ENCODE results near the gene MTARC2.
A peak's percentile ranks its signal among the peaks of the same experiment; 100 is the strongest.

MTARC2 gene

GRCh38 chr1:220804202-220804586 is 56.1 kb downstream of the MTARC2 start:
- no peak for DNase-seq

DNA sequence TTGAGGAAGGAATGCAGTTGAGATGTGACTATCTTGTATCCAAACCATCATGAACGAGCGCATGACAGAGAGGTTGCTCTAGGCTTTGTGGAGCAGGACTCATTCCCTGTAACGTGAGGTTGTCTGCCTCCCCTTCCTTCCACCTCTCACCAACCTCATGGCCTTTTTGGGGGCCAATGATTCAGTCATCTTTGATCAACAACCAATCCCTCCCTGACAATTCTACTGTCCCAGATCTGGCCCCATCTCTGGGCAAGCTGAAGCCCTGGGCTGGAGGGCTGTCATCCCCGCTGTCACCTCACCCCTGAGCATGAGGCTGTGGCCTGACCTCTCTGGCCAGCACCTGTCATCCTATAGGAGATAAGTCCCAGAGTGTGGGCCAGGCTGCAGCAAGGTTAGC is 58.3 kb downstream of the MTARC2 start:
- DNase-seq: no peak

DNA sequence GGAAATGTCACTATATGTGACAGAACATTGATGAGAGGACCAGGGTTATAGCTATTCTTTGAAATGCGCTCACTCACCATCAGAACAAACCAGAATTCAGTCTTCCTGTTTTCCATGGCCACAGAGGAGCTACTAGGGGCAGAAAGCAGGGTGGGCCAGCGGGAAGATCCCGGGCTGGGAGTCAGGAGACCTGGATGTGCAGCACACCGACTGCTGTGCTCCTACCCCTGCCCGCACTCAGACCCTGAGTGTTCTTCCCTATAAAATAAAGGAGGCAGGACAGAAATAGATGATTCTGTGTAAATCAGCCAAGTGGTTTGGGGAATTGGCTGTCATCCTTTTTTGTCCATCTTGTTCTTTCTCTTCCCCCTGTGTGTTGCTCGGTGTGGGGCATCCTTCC is 59.6 kb downstream of the MTARC2 start:
- DNase-seq: no peak

DNA sequence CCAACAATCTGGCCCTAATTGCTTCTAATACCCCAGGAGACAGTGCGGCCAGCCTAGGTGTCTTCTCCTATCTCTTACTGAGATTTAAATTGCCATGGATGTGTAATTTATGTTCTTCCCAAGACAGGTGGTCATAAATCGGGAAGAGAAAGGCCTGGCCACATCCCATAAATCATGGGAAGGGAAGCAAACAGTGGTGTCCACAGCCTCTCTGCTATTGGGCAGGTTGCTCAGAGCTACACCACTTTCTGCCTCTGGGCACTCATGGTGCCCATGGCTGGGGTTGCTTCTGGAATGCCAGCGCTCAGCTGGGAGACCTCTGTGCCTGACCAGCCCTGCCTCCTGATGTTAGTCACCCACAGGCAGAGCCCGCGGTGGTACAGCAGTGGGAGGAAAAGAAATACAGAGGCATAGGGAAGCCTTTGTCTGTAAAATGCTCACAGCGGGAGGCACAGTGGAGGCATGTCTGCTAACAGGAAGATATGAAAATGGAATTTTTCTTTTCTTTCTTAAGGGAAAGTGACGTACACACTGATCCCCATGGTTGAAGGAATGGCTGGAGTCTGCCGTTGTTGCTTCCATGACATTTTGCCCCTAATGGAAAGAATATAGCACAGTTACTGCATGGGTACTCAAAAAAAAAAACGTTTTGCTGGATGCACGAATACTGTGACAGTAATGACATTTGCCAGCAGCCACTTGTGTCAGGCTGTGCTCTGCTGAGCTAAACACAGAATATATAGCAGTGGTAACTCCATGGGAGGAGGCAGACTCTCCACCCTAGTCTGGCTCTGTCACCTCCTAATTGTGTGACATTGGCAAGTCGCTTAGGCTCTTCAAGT is 60.4 kb downstream of the MTARC2 start:
- no peak for DNase-seq

- no peak for DNase-seq
Measured at GRCh38 chr1:220809187-220809550, 61.0 kb downstream of the MTARC2 start.

DNA sequence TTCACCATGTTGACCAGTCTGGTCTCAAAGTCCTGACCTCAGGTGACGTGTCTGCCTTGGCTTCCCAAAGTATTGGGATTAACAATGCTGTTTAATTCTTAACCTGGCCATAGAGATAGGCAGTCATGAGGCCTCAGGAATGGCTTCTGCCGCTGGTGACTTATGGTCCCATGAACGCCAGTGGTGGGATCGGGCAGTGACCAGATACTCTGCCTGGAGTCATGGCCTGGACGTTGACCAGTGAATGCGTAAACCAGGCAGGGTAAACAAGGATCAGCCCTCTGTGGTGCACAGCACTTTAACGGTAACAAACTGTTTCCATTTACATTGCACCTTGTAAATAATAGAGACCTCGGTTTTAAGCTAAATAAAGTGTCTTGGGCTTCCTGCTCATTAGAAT is 61.6 kb downstream of the MTARC2 start:
- no peak for DNase-seq

DNA sequence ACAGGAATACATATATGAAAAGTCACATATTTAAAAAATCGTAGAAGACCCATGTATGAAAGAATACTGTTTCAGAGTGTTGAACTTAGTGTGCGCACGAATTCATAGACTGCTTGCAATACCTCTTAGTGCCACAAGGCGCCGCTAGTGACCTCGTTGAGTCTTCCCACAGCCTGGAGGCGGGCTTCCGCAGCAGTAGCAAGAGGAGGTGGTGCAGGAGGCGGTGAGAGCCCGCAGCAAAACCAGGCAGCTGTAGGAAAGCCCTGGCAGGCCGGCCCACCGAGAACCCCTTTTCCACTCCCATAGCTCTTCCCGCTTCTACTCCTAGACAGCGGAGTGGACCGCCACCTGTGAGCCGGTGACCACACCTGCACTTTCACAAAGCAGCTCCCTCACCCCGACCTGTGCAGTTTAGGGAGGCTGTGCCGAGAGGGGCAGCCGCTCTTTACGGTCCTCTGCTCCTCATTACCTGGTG is 62.1 kb downstream of the MTARC2 start:
- peak; percentile 64 for DNase-seq

DNA sequence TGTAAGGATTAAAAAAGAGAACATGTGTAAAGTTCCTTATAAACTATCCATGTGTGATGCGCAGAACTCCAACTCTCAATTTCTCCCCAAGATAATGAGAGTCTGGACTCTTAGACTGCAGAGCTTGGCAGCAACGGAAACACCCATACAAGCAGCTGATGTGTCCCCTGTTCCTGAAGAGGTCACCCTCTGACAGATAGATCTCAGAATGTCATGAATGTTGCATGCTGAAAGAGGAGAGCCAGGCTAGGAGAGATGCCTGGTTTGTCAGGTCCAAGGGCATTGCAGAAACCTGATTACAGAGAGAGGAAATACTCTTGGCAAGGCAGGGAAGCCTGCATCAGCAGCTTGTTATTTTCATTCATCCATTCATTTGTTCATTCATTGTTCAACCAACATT is 62.8 kb downstream of the MTARC2 start:
- DNase-seq: no peak

DNA sequence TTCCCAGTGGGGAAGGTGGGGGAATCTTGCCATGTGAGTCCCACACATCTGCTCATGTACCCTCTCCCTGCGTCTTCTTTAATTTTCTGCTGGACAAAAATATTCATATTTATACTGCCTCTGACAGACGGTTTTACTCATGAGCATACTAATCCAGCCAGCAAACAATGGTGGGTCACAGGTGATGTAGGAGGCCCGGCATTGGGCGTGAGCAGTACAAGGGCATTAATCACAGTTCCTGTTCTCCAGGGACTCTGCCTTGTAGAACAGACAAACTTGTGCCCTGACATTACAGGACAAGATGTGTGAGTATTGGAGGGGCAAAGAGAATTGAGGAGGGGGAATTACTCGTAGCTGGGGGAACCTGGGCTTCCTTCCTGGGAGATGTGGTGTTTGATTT is 63.6 kb downstream of the MTARC2 start:
- no peak for DNase-seq

DNA sequence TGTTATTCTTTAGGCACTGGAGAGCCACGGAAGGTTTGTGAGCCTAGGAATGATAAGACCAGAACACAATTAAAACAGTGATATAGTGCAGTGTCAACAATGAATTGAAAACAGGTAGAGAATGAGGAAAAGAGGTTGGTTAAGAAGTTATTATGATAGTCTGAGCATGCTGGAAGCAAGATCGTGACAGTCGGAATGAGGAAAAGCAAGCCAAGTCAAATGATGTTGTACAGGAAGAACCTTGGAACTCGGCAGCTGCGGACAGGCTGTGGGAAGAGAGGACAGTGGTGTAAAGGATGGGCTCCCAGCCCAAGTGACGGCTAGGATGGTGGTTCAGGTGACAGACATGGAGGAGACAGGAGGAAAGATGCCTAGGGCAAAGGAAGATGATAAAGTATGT is 64.2 kb downstream of the MTARC2 start:
- DNase-seq: no peak

DNA sequence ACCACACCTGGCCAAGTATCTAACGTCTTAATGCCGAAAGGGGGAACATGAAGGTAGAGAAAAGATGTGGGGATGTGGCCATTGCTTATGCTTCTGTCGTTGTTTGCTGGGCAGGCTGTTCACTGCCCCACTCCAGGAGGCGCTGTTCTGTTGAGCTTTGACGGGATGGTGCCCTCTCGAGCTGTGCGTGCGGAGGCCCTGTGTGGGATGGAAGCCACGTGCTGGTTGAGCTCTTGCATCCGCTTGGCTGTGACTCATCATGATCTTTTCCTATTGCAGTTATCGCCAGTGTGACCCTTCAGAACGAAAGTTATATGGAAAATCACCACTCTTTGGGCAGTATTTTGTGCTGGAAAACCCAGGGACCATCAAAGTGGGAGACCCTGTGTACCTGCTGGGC is 64.9 kb downstream of the MTARC2 start:
- no peak for DNase-seq

DNA sequence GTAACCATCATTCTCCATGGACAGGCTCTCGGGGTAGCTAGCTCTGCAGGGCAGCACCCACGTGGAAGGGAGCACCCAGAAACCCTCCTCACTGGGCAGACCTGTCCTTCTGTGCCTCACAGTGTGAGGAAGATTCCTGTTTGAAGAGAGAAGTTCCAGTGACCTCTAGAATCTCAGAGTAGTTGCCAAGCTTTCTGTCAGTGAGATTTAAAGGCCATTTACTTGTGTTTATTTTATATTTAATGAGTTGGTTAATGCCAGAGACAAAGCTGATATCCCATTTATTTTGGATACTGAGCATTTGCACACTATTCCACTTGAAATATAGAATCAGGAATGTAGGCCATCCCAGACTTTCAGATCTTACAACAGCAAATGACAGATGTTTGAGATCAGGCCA is 67.3 kb downstream of the MTARC2 start:
- no peak for DNase-seq

- no peak for DNase-seq
Measured at GRCh38 chr1:220817907-220818306, 69.8 kb downstream of the MTARC2 start.

DNA sequence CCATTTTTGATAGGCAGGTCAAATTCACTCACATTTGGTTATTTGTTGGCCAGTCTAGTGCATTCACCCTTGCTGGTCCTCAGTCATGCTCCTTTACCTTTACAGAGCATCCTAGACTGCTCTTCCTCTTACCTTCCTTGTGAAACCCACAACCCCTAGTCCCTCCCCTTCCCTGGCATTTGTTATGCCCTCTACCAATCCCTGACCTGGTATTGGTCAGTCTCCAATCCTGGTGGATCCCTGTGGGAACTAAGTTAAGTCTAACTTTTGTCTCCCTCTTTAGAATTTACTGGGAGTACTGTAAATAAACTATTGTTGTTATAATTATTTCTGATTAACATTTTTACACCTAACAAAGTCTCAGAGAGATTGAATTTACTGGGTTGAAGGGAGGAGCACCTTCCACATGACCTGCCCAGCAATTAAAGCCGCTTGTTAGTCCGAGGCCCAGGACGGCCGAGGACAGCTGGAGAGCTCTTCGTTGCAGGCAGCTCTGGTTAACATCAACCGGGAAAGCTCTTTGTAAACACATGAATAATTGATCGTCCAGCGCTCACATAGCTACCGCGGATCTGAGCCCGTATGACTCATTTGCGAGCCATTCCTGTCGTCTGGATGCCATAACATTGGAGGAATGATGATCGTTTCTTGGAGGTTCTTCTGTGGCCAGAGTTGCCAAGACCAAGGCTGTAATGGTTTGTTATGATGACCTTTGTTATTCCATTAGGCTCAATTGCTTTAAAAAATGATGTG is 70.5 kb downstream of the MTARC2 start:
- DNase-seq: no peak

GRCh38 chr1:220819467-220820026 is 71.4 kb downstream of the MTARC2 start:
- DNase-seq: no peak

- DNase-seq: no peak
Measured at GRCh38 chr1:220824031-220824989, 76.2 kb downstream of the MTARC2 start.

DNA sequence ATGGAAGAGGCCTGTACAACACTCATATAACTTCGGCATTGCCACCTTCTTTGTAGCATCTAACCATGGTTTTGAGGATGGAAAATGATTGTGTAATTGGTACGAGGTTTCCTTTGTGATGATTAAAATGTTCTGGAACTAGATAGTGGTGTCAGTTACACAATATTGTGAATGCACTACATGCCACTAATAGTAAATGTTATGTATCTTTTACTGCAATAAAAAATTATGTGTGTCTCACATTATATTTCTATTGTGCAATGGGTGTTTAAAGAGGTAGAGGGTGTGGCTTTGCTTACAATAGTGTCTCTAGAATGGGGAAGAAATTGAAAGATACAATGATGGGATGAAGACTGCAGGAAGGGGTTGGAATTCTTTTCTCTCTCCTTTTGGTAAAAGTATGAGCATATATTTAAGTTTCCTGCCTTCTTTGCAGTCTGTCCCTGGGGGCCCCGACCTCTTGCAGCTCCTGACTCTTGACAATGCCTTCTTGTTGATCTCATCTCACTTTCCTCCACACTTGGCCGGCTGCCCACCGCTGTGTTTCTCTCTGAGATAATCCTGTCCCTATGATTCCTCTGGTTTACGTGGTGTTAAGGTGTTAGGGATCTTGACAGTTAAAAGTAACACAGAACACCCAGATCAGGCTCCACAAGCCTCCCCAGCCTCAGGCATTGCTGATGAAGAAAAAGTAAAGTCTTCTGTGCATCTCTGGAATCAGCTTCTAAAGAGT is 77.9 kb downstream of the MTARC2 start:
- no peak for DNase-seq

GRCh38 chr1:220826729-220827128 is 78.6 kb downstream of the MTARC2 start:
- no peak for DNase-seq

DNA sequence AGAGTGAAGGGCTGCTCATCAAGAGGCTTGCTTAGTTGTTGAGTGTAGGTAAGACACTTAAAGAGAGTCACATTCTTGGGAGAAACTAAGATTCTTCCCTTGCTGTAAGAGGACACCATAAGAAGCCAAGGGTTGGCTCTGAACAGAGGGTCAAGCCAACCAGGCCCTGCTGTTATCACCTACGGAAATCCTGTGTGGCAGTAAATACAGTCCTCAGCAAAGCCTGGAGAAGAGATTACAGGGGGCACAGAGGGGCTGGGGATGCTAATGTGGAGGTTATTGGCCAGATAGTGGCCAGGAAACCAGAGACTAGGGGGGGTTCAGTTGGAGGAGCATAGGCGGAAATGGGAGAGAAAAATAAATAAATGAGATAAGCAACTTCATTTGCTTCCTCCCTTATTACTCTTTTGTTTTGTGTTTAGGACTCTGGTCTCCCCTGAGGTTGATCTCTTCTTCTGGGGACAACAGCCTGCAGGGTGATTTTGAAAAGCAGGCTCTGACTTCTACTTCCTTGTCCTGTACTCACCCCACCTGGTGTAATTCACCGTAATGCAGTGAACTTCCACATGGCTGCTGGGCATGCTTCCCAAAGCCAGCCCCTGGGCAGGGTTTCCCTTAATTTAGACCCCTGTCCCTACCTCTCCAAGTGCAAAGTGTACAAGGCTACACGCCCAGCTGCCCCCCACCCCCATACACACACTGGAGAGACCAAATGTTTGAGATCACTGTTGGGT is 79.5 kb downstream of the MTARC2 start:
- DNase-seq: no peak

DNA sequence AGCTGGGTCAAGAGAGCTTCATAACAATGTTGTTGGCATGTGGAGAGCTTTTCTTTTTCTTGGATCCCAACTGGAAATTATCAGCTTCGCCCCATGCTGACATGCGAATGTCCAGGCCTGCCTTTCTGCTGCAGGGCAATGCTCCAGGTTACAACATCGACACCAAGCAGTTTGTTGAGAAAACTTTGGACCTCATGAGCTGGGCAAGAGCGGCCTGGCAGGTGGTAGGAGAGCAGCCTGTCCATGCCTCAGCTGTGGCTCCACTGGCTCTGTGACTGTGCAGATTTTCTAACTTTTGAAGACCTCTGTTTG is 80.0 kb downstream of the MTARC2 start:
- no peak for DNase-seq

- no peak for DNase-seq
Measured at GRCh38 chr1:220828950-220829586, 80.9 kb downstream of the MTARC2 start.

All from stimulated activated naive CD4-positive, alpha-beta T cell treated with Interleukin-2 at 50 U/mL for 16 hours (primary cell).